ENCODE results near the gene DPP6.

DNA sequence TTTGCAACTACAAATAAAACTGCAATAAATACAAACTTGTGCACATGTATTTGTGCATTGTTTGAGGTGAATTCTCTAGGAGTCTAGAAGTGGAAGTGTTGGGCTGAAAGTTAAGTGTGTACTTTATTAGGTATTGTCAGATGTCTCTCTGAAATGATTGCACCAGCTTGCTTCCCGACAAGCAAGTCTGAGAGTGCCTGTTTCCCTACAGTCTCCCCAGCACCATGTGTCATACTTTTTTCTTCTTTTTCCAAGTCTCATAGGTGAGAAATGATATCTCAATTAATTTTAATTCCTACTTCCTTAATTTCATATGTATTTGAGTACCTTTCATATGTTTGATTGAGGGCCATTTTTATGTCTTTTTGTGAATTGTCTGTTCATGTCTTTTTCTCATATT, 614.6 kb downstream of the DPP6 start:
- TF ChIP-seq, protein P1, sequence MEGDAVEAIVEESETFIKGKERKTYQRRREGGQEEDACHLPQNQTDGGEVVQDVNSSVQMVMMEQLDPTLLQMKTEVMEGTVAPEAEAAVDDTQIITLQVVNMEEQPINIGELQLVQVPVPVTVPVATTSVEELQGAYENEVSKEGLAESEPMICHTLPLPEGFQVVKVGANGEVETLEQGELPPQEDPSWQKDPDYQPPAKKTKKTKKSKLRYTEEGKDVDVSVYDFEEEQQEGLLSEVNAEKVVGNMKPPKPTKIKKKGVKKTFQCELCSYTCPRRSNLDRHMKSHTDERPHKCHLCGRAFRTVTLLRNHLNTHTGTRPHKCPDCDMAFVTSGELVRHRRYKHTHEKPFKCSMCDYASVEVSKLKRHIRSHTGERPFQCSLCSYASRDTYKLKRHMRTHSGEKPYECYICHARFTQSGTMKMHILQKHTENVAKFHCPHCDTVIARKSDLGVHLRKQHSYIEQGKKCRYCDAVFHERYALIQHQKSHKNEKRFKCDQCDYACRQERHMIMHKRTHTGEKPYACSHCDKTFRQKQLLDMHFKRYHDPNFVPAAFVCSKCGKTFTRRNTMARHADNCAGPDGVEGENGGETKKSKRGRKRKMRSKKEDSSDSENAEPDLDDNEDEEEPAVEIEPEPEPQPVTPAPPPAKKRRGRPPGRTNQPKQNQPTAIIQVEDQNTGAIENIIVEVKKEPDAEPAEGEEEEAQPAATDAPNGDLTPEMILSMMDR (IDR thresholded peaks at IDR 0.05; ENCODE audit: low read depth, low read length) = no peak
- TF ChIP-seq POLR2A (IDR thresholded peaks at IDR 0.05; ENCODE audit: extremely low read depth, insufficient read length) = no peak
- TF ChIP-seq, protein P2, sequence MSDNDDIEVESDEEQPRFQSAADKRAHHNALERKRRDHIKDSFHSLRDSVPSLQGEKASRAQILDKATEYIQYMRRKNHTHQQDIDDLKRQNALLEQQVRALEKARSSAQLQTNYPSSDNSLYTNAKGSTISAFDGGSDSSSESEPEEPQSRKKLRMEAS (IDR thresholded peaks at IDR 0.05; ENCODE audit: low read depth, low read length) = no peak
- TF ChIP-seq MYC (IDR thresholded peaks at IDR 0.05; ENCODE audit: low read depth, low read length) = no peak
